Panc1 (cell line): ENCODE results near the gene CDKN3.

Source experiments
- CTCF ChIP-seq: fragments of 450-650 bp; IDR thresholded peaks from 2 replicates; pipeline ENCODE4 v1.5.1; 2017; ENCODE audit warnings: mild to moderate bottlenecking
- POLR2AphosphoS5 ChIP-seq: IDR thresholded peaks from 2 replicates; pipeline ENCODE4 v1.6.1; 2012; ENCODE audit warnings: mild to moderate bottlenecking, low read depth, low read length, moderate library complexity
- REST ChIP-seq, 2 experiments: IDR thresholded peaks; 2 replicates each; pipeline ENCODE4 v1.6.1; 2011 to 2012; ENCODE audit warnings: low read depth in 2 of 2, control low read depth in 1 of 2, low read length in 1 of 2, mild to moderate bottlenecking in 1 of 2, moderate library complexity in 1 of 2; ENCODE audit not compliant: insufficient read depth in 1 of 2
- SIN3A ChIP-seq: IDR thresholded peaks from 2 replicates; pipeline ENCODE4 v1.6.1; 2012; ENCODE audit warnings: low read depth, mild to moderate bottlenecking, low read length, moderate library complexity, borderline replicate concordance; ENCODE audit not compliant: insufficient read depth
- TCF7L2 ChIP-seq: IDR thresholded peaks from 2 replicates; pipeline ENCODE4 v1.6.1; 2011; ENCODE audit warnings: mild to moderate bottlenecking, low read depth, low read length, inconsistent platforms

GRCh38 chr14:54369343-54369742, 27.5 kb upstream of the CDKN3 start:
- TF ChIP-seq CTCF (no peak), POLR2AphosphoS5 (no peak), REST (IDR thresholded peaks at IDR 0.05; ENCODE audit: insufficient read depth in 1 of 2, low read depth in 2 of 2, low read length in 1 of 2) (no peak), SIN3A (no peak), TCF7L2 (no peak)
